NCI-H2171 (cell line): ENCODE results near the gene APOBEC4.

ENCODE experiments used
- DNase-seq: peaks from one replicate; lab custom pipeline; 2025; lab: John Stamatoyannopoulos, UW

Gene APOBEC4

DNA sequence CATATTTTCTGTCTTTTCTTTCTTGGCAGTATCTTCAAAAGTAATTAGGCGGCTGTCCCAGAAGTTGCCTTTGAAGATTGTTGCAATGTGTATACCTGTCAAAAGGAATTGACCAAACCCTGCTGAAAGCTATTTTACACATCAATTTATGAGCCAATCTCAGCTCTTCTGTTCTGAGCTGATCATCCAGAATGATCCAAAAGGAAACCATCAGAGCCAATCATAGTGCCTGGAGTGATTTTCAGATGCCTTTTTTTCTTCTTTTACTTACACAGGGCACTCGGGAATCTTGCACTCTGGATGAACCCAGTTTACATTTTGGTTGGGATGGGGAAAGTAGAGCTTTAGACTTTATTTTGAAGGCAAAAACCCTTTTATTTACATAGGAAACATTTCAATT lies 21.8 kb upstream of the APOBEC4 start:
- DNase-seq, result no peak

DNA sequence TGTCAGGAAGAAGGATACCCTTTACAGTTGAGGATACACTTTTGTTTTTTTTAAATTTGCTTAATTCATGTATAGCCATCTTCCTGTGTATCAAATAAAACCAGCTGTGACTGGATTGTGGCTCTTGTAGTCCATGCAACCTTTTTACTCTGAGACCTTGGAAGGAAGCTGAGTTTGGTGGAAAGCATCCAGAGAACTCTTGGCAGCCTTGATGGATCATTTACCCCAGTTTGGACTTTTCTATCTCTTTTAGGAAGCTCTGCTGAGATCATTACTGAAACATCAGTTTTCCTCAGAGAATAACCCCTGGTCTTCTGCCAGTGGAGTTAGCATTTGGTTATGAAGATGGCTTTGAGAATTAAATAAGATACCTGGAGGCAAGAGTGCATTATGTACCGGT lies 21.2 kb upstream of the APOBEC4 start:
- DNase-seq, result no peak

DNA sequence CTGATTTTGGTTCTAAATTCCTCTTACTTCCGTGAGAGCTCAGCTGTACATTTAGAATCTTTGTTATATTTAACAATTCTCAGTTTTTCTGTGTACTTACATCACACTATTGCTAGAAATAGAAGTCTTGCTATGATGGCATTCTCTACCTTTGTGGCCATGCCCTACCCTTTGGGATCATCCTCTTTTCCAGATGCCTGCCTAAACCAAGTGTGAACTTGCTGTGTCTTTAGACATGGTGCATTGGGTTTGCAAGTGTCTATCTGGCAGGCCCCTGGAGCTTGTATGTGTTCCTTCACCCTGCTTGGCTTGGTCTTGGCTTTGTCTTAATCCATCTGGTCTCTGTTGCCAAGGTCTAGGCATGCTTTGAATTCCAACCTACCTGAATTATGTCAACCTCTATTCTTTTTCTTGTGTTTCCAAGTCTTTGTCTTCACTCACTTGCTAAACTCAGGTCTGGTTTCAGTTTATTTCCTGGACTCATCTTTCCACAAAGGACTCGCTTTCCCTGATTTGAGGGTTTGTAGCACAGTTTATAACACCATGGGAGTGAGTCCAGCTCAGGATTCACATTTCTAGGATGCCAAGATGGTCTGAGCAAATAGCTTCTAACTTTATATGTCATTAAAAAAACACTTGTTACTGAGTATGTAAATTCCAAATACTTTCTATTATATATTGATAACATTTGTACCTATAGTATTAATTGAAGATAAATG lies 20.6 kb upstream of the APOBEC4 start:
- DNase-seq, result no peak

DNA sequence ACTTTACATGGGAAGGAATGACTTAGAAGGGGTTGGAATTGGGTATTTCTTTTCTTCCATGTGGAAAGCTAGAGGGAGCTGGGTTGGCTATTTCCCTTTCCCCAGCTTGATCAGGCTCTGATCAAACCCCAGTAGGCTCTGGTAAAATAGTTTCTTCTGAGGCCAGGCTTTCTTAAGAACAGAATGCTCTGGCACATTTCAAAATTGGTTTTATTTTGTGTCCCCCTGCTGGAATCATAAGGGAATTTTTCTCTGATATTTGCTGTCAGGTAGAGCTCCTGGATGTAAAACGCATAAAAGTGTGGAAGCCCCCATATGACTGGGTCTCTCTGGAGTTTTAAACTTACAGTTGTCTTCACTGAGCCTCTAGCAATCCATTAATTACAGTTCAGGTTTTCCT lies 17.1 kb upstream of the APOBEC4 start:
- DNase-seq, result no peak

DNA sequence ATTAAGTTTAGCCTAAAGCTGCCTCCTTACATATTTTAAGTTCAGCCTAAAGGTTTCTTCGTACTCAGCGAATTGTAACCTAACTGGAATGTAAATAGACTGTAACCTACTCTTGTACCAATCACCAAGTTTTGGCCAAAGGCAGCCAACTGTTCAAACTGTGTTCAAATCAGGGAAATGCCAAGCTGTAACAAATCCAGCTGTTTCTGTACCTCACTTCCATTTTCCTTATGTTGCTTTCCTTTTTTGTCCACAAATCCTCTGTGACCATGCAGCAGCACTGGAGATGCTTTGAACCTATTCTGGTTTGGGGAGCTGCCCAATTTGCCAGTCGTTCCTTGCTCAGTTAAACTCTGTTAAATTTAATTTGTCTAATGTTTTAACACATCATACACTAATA lies 3.2 kb upstream of the APOBEC4 start:
- DNase-seq, result no peak

DNA sequence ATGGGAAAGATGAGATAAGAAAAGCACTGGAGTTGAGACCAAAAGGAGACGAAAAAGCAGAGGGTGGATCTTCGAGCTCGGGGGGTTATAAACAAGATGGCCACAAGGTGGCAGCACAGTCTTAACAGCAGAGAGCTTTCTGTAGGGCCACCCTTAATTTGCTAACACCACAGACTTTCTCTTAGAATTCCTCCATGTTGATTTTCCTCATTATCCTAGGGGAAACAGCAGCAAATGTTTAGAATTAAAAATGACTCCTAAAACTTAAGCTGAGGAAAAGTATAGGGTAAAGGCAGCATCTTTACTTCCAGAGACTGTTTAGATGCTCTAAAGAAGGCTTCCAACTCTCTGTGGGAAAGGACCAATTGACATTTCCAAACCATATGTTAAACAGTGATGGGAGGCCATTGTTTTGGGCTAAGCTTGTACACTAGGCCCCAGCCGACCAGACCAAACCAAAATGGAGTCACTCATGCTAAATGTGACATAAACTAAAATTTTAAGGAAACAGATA lies 2.5 kb upstream of the APOBEC4 start:
- DNase-seq, result peak; percentile 64

DNA sequence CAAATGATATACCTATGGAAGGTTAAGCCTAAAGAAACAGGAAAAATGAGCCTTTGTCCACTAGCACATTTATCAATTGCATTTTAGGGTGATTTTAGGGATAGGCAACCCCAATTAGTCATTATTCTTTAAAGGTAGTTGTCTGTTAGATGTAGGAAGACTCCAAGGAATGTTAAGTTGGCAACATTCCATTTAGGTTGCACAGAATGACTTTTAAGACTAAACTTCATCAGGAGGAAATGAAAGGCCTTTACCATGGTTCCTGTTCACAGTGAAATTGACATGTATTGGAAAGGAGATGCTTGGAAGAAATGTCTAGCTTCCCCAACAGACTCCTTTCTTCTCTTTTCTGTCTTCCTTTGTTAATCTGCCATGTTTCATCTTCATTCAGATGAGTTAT lies 1.6 kb upstream of the APOBEC4 start:
- DNase-seq, result no peak

DNA sequence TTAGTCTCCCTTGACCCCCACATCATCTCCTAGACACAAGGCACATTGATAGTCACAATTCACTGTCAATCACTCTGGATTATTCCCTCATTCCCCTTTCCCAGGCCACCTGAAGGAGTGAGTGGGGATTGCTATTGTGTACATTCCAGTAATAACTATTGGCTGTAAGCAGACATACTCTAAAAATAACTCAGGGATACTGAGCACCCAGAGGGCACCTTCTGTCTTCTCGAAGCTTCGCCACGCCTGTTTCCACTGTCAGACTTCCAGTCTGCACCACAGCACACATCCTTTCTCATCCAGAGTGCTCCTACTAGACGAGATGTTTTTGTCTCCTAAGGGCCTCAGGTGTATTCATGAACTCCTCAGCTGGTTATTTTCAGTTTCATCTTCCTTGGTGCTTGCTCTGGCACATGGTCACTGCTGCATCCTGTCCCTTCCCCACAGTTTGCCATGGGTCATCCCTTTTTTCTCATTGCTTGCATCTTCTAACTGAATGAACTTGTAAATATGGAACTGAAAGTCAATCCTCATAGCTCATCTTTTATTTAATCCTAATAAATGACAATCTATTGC lies 848 bp upstream of the APOBEC4 start:
- no peak for DNase-seq

DNA sequence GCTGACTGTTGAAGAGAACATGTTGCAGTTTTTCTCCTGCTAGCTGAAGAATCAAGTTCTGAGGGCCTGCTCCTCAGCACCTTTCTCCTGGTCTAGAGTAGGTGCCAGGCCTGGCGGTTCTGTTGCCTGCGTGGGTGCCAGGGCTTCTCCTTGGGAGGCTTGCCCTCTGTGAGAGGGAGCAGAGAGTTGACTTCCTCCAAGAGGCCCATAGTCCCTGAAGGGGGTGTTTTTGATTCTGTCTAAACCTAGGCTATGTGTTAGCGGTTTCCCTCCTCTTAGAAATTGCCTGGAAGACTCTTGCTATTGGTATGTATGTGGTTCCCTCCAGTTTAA lies 312 bp upstream of the APOBEC4 start:
- DNase-seq, result no peak

DNA sequence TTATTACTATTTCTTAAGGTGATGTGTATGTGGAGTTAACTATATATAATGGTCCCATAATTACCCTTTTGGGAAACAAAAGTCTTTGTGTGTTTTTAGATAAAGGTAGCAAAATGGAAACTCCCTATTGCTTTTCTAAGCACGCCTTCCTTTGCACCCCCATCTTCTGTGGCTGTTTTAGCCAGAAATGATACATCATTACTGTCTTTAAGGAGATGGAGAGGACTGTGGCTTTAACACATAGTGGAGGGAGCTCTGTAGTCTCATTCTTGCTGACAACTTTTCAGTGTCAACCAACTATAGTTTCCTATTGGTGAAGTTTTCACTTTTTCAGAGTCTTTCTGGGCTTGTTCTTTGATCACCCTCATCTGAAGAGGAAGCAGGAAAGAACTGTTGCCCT lies 1.0 kb downstream of the APOBEC4 start:
- no peak for DNase-seq

DNA sequence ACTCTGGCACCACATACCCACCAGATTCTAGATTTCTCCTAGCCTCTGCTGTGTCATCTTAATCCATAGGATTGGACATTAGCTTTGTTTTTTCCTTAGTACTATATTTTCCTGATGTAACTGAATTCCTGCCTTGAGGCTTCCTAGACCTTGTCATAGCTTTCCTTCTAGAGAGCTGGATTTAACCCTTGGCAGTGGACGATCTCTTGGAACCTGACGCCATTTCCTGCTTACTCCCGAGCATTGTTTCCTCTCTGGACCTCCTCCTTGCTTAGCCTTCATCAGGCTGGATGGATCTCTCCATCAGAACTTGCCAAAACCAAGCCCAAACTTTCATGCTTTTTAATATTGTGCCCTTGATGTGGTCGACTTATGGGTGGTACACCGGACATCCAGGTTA lies 1.5 kb downstream of the APOBEC4 start:
- DNase-seq, result no peak

DNA sequence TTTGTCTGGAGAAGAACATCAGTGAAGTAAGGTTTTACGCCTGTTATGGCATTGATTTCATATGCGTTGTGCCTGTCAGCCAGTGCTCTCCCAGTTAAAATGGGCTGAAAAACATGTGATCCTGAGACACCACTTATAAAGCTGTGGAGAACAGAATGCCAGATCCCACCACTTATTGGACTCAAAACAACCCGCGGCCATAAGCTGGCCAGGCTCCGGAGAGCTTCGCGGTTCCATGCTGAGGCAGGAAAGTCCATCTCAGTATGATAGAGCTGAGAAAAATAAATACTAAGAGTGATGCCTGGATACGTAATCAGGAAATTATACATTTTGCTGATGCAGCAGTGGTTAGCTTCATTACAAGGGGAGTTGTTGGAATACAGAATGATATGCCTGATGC lies 5.1 kb downstream of the APOBEC4 start:
- no peak for DNase-seq

DNA sequence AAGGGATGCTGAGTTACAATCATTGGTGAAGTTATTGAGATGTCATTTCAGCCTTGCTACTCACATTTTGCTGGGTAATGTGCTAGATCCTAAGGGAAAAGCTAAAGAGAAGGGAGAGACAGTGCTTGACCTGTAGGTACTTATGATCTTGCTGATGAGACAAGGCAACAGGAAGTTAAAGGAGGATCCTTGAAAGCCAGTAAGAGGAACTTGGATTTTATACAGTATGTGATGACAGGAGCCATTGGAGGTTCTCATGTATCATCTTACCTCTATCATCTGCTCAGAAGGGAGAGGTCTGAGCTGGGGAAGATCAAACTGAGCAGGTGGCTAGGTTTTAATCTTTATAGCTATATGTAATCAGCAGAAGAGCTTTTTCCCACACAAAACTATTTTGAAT lies 6.3 kb downstream of the APOBEC4 start:
- peak; percentile 19 for DNase-seq

DNA sequence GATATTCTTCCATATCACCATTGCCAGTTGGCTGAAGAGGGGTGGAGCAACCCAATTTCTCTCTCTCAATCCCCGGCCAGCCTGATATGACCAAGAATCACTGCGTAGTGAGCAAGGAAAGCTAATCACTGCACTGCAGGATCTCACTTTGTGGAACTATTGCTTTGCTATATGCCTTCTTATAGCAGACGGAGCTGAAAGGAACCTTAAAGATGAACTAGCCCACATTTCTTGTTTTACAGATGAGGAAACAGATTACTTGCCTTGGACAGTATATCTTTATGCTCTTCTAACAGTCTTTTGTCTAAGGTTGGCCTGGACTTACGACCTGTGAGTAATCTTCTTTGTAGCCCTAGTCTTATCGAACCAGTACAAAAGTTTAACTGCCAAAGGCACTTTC lies 7.6 kb downstream of the APOBEC4 start:
- DNase-seq, result no peak

DNA sequence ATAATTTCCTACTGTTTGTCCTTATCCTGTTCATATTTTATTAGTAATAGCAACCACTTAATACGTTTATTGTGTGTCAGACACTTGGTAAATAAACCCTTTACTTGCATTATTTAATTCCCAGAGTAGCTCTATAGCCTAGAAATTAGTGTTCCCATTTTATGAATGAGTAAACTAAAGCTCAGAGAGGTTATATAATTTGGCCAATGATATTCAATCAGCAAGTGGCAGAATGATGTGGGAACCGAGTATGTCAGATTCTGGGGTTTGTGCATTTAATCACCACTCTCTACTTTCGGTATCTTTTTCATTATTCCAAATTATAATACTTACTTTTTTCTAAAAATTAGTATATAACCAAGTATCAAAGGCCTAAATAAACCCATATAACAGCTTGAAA lies 10.9 kb downstream of the APOBEC4 start:
- DNase-seq, result no peak

DNA sequence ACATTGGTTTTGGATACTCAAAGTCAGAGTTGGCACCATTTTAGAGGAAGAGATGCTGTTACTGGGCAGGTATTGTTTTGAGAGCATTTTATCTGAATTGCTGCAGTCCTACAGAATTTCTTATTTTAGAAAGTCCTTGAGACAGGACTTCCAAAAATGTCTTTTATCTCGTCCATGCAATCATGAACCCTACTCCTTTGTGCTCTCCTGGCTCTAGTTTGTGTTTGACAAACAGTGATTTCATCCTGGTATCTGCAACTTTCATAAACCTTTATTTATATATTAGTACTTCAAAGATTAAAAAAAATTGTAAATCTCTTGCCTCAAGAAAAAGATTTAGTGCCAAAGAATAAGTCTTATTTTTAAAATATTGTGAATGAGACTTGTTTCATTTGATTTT lies 12.9 kb downstream of the APOBEC4 start:
- DNase-seq, result no peak

DNA sequence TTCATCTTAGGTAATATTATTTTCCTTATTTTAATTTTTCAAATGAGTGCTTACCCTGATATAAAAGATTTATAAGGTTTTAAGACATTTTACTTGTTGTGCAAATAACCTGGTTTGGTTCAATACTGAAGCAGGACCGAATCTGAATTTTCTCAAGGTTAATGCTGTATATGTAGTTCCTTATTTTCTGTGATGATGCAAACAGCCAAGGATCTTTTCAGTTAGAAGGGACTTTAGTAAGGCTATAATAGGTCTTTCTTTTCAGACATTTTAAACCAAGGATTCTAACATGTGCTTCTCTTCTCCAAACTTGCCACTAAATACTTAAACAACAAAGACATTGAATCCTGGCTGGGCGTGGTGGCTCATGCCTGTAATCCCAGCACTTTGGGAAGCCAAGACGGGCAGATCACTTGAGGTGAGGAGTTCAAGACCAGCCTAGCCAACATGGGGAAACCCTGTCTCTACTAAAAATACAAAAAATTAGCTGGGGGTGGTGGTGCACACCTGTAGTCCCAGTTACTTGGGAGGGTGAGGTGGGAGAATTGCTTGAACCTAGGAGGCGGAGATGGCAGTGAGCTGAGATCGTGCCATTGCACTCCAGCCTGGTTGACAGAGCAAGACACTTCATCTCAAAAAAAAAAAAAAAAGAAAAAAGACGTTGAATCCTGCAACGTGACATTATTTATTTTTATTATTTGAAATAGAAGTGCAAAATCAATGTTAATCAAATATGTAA lies 14.3 kb downstream of the APOBEC4 start:
- no peak for DNase-seq

DNA sequence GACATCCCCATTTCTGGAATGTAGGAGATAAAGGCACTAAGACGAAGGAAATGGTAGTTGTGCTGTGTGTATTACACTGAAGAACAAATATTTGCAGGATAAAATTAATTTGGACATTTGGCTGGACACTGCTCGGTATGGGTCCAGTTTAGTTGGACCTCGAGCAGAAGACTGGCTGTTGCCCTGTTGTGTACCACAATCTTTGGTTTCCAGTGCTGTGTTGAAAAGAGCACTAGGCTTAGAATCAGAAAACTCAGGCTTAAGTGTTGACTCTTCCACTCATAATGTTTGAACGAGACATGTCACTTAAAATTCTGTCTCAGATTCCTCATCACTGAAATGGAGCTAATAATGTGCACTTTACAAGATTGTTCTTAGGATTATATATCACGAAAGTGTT lies 16.3 kb downstream of the APOBEC4 start:
- DNase-seq, result no peak

DNA sequence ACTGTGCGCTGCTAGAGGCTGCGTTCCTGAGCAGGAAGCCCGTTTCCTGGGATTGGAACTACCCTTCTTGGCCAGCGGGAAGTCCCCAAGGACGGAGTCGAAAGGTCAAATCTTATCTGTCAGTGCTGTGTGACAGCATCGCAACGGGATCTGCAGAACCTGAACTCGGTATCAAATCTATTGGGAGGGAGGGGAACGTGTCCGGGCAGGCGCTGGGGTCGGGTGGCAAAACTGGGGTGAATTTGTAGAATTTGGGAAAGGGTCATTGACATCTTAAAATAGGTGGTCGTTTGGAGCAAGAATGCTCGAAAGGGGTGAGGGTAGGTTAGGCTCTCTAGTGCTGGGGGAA lies 16.8 kb downstream of the APOBEC4 start:
- DNase-seq, result no peak

DNA sequence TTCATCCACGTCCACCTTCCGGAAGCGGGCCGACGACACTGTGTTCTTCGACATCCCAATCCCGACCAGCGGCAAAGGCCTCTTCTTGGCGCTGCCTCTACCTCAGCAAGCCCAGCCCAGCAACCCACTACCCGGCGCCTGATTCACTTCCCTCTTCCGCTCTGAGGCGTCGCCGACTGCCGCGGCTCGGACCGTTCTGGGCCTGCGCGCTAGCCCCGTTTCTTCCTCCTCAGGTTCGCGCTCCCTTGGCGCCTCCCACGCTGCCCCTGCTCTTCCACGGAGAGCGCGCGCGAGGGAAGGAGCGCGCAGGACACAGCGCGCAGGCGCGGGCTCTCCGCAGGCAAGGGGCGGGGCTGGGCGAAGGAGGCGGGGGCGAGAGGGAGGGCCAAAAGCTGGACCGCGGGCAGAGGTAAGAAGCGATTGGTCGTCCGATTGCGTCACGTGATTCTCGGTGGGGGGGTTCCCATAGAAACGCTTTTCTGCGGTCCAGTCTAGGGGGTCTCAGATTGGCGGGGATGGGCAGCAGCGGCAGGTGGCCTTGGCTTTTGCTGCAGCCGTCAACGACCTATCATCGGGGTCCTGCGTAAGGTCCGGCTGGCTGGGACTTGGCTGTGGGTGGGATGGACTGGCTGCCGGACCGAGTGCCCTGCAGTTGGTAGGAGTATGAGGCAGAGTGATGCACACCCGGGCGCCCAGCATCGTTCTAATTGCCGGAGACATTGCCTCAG lies 17.3 kb downstream of the APOBEC4 start, which contains the start of gene ARPC5:
TSS of gene ARPC5 (minus strand) at position 178 of the 728 bp plus-strand sequence. CDS start at position 54, 124 bp downstream.
- peak; percentile 96 for DNase-seq

DNA sequence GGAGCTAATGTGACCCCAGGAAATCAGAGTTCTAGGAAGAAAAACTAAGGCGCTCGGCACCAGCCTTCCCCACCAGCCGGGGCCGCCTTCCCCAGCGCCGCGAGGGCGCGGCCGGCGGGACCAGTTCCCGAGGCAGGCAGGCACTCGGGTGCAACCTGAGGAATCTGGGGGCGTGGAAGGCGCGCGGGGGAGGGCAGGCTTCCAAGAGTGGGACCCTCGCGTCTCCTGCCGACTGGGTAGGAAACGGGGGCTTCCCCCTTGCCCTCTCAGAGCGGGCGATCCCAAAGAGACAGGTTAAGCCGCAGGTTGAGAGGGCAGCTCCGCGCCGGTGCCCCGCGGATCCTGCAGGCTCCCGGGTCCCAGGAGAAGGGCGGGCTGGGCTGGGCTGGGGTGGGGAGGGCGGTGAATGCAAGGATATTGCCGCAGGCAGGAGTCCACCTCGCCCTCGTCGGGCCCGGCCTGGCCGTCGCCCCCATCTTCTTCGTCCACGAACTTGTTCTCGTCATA lies 18.0 kb downstream of the APOBEC4 start:
- no peak for DNase-seq

DNA sequence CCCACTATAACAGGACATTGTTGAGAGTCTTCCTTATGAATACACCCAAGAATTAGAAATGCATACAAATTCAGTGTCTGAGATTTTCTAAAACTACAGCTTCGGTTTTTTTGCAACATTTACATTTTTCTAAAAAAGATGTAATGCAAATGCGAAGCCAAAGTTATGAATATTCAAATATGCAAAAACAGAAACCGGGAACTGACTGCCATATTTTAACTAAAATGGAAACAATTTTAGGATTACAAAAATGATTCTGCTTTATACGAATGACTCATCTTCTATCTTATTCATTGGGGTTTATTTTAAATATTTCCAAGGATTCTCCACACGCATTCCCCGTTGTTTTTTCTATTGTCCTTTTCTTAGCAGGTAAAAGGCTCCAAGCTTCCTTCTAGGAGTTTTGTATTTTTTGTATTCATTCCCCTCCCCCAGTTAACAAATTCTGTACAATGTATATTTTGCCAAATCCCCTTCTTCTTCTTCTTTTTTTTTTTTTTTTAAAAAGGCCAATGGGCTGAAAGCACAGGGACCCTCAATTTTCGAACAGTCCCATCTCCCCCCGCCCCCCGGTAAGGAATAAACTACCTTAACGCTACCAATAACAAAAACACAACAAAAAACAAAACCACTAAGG lies 18.6 kb downstream of the APOBEC4 start:
- DNase-seq, result no peak
